ENCODE measurements around the gene RHOT1. TPM values are rescaled to one million over a fixed set of nuclear protein-coding genes. Genes with fewer than 3 reads are reported as not detected.
"Not testable (repeated sequence)": the region's sequence is repeated elsewhere in the genome, so short reads cannot be mapped to it uniquely, and the experiment has no call there.

The RHOT1 gene
- total RNA-seq, 1 experiment from 2014 or later: 32.5 TPM

- Histone ChIP-seq H3K36me3 (peaks cover 10% of the 10 kb centered on the region), H3K4me3 (peak overlapping the region; percentile 95), H3K27me3 (no peaks in the 10 kb centered on the region), H3K9me3 (no peaks in the 10 kb centered on the region)
- DNase-seq: peak; percentile 69
These were observed 690 bp downstream of the RHOT1 start for GRCh38 chr17:32142857-32143526.

- Histone ChIP-seq H3K9me3 (no peaks in the 10 kb centered on the region), H3K27me3 (no peaks in the 10 kb centered on the region), H3K4me3 (peak overlapping the region; percentile 95), H3K36me3 (peaks cover 14% of the 10 kb centered on the region)
- DNase-seq: no peak
These were observed 1.2 kb downstream of the RHOT1 start for GRCh38 chr17:32143527-32143870.

GRCh38 chr17:32144442-32144841 lies 2.1 kb downstream of the RHOT1 start:
- peaks cover 16% of the 10 kb centered on the region for H3K36me3 ChIP-seq
- not testable (repeated sequence) for DNase-seq, H3K4me3 ChIP-seq, H3K9me3 ChIP-seq, H3K27me3 ChIP-seq

DNA sequence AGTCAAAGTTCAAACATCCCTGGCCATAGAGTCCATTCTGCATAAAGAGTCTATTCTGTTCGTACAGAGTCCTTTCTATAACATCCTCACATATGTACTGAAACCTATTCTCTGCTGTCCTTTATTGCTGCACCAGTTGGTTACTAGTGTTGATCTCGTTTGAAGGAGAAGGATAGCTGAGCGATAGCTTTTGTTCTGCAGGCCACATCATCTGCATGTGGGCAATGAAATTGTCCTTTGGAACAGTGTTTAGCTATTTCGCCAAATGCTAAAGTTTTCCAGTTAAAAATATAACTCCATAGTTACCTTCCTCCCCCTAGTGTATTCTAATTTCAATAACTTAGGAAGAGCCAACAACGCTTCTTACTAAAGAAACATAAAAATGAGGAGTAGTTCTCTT lies 6.0 kb downstream of the RHOT1 start:
- H3K27me3 ChIP-seq: no peaks in the 10 kb centered on the region
- DNase-seq: no peak
- H3K36me3 ChIP-seq: peaks cover 27% of the 10 kb centered on the region
- no peaks in the 10 kb centered on the region for H3K9me3 ChIP-seq
- no peak overlapping the region for H3K4me3 ChIP-seq

GRCh38 chr17:32150358-32150757 lies 8.1 kb downstream of the RHOT1 start:
- H3K27me3 ChIP-seq: no peaks in the 10 kb centered on the region
- H3K9me3 ChIP-seq: no peaks in the 10 kb centered on the region
- no peak for DNase-seq
- no peak overlapping the region for H3K4me3 ChIP-seq
- peaks cover 32% of the 10 kb centered on the region for H3K36me3 ChIP-seq

DNA sequence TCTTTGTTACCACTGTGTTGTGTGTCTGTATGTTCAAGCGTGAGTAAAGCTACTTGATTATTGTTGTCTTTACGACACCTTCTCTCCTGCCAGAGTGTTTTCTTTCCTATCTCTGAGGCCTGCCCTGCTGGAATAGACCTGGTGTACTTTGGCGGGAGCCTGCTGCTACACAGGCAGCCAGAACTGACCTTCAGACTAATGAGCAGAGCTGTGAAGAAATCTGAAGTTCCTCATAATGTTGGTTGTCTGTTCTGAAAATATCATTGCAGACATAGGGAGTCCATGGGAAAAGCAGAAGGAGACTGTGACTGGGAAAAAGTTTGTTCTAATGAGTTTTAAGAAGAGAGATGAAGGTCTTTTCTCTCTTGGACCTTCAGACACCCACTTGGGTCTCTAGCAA lies 9.8 kb downstream of the RHOT1 start:
- no peaks in the 10 kb centered on the region for H3K9me3 ChIP-seq
- no peak overlapping the region for H3K4me3 ChIP-seq
- no peaks in the 10 kb centered on the region for H3K27me3 ChIP-seq
- peaks cover 29% of the 10 kb centered on the region for H3K36me3 ChIP-seq
- no peak for DNase-seq

- H3K9me3 ChIP-seq: no peaks in the 10 kb centered on the region
- no peak overlapping the region for H3K4me3 ChIP-seq
- H3K36me3 ChIP-seq: peaks cover 43% of the 10 kb centered on the region
- H3K27me3 ChIP-seq: no peaks in the 10 kb centered on the region
- DNase-seq: no peak
These were observed 13.6 kb downstream of the RHOT1 start for GRCh38 chr17:32155896-32156295.

- H3K9me3 ChIP-seq: no peaks in the 10 kb centered on the region
- no peak overlapping the region for H3K4me3 ChIP-seq
- no peak for DNase-seq
- H3K27me3 ChIP-seq: no peaks in the 10 kb centered on the region
- peaks cover 50% of the 10 kb centered on the region for H3K36me3 ChIP-seq
These were observed 14.4 kb downstream of the RHOT1 start for GRCh38 chr17:32156656-32157055.

GRCh38 chr17:32157225-32157624 lies 14.9 kb downstream of the RHOT1 start:
- no peak overlapping the region for H3K4me3 ChIP-seq
- no peaks in the 10 kb centered on the region for H3K27me3 ChIP-seq
- DNase-seq: no peak
- H3K36me3 ChIP-seq: peaks cover 48% of the 10 kb centered on the region
- 0 out of 2 replicates have a peak, but pooled peaks cover 1% of the 10 kb centered on the region for H3K9me3 ChIP-seq

DNA sequence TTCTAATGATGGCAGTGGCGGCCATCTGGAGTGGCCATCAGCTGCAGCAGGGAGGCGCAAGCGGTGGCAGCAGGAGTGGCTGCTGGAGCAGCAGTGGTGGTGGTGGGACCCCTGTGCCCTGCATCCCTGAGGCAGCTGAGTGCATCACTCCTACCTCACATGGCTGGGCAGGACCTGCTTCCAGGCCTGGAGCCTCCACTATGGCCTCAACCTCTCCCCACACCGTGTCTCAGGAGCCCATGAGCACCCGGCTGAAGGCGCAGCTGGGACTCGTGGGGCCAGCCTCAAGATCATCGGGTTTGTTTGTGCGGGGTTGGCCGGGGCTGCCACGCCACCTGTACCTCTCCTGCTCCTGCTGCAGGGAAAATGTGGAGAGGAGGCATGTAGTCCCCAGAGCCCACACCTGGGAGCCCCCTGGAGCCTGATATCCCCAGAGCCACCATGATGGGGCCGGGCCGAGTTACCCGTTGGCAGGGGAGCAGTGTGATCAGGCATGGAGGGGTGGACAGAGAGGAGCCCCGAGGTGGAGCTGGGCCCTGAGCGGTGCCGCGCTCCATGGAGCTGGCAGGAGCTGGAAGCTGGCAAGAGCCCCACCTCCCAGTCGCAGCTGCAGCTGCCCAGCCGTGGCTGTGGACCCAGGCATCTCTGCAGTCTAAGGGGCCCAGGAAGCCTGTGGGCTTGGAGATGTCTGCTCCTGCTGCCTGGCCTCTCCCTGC lies 16.7 kb downstream of the RHOT1 start:
- DNase-seq: no peak
- Histone ChIP-seq H3K9me3 (peaks cover 6% of the 10 kb centered on the region), H3K36me3 (peaks cover 49% of the 10 kb centered on the region), H3K4me3 (no peak overlapping the region), H3K27me3 (no peaks in the 10 kb centered on the region)

GRCh38 chr17:32159586-32160438 lies 17.5 kb downstream of the RHOT1 start:
- no peak for DNase-seq
- peaks cover 57% of the 10 kb centered on the region for H3K36me3 ChIP-seq
- peaks cover 13% of the 10 kb centered on the region for H3K9me3 ChIP-seq

DNA sequence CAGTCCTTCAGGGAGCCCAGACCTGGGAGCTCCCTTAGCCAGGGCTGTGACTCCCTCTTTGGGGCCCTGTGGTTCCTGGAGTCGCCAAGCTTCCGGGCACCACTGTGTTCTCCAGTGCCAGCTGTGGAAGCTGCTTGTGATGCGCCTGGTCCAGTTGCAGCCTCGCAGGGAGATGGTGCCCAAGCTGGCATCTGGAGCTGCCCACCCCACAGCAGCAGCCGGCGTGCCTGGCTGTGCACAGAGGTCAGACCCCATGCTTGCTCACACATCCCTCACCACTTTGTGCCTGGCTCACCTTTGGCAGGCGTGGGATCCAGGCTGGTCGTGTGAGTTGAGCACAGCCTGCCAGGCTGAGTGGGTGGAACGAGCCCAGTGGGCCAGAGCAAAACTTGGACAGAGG lies 18.2 kb downstream of the RHOT1 start:
- Histone ChIP-seq H3K9me3 (peaks cover 15% of the 10 kb centered on the region), H3K27me3 (no peaks in the 10 kb centered on the region), H3K4me3 (no peak overlapping the region), H3K36me3 (peaks cover 59% of the 10 kb centered on the region)
- no peak for DNase-seq

More at GRCh38 chr17:32159586-32160438, 17.5 kb downstream of the RHOT1 start:
- H3K4me3 ChIP-seq: no peak overlapping the region
- no peaks in the 10 kb centered on the region for H3K27me3 ChIP-seq

GRCh38 chr17:32161029-32161428 lies 18.7 kb downstream of the RHOT1 start:
- Histone ChIP-seq H3K4me3 (no peak overlapping the region), H3K36me3 (peaks cover 61% of the 10 kb centered on the region), H3K9me3 (peaks cover 18% of the 10 kb centered on the region), H3K27me3 (no peaks in the 10 kb centered on the region)
- DNase-seq: no peak

- H3K9me3 ChIP-seq: peaks cover 24% of the 10 kb centered on the region
- no peaks in the 10 kb centered on the region for H3K27me3 ChIP-seq
- H3K4me3 ChIP-seq: no peak overlapping the region
- H3K36me3 ChIP-seq: peaks cover 67% of the 10 kb centered on the region
- DNase-seq: peak; percentile 73
These were observed 19.4 kb downstream of the RHOT1 start for GRCh38 chr17:32161506-32162365.

GRCh38 chr17:32174889-32175288 lies 32.6 kb downstream of the RHOT1 start:
- peaks cover 6% of the 10 kb centered on the region; the same call in 1 of the 2 replicates for H3K9me3 ChIP-seq
- peaks cover 46% of the 10 kb centered on the region for H3K36me3 ChIP-seq
- DNase-seq: no peak

GRCh38 chr17:32178679-32179078 lies 36.4 kb downstream of the RHOT1 start:
- not testable (repeated sequence) for H3K4me3 ChIP-seq, H3K9me3 ChIP-seq, H3K27me3 ChIP-seq, DNase-seq
- H3K36me3 ChIP-seq: peaks cover 56% of the 10 kb centered on the region

More at GRCh38 chr17:32174889-32175288, 32.6 kb downstream of the RHOT1 start:
- H3K27me3 ChIP-seq: no peaks in the 10 kb centered on the region
- no peak overlapping the region for H3K4me3 ChIP-seq
